H9 (cell line): ENCODE measurements around the gene MRPS35. TPM values are rescaled to one million over a fixed set of nuclear protein-coding genes. Genes with fewer than 3 reads are reported as not detected.

Experiments
- DNase-seq: peaks from one replicate; pipeline ENCODE4 v3.0.0-alpha.2; 2017
- H2AFZ ChIP-seq: one replicate; pipeline ENCODE4 v1.6.1; 2013; ENCODE audit warnings: mild to moderate bottlenecking, low read length, control low read depth, moderate library complexity
- H2AK5ac ChIP-seq: 2 replicates; pipeline ENCODE4 v1.6.1; 2013; ENCODE audit warnings: low read length, control low read depth, mixed read lengths; ENCODE audit not compliant: insufficient read length
- H2BK120ac ChIP-seq: one replicate; pipeline ENCODE4 v1.6.1; 2013; ENCODE audit warnings: low read depth, mild to moderate bottlenecking, low read length, control low read depth, inconsistent platforms; ENCODE audit not compliant: poor library complexity, severe bottlenecking
- H2BK12ac ChIP-seq: 2 replicates; pipeline ENCODE4 v1.6.1; 2013; ENCODE audit warnings: low read length, control low read depth, mixed read lengths, low read depth; ENCODE audit not compliant: insufficient read length
- H2BK15ac ChIP-seq: 2 replicates; pipeline ENCODE4 v1.6.1; 2013; ENCODE audit warnings: low read depth, low read length, control low read depth
- H2BK20ac ChIP-seq: one replicate; pipeline ENCODE4 v1.6.1; 2013; ENCODE audit warnings: low read depth, mild to moderate bottlenecking, low read length, control low read depth, inconsistent platforms; ENCODE audit not compliant: poor library complexity, severe bottlenecking
- H2BK5ac ChIP-seq: 2 replicates; pipeline ENCODE4 v1.6.1; 2013; ENCODE audit warnings: low read length, control low read depth, mixed read lengths; ENCODE audit not compliant: insufficient read length
- H3K14ac ChIP-seq: 2 replicates; pipeline ENCODE4 v1.6.1; 2013; ENCODE audit warnings: low read length, control low read depth; ENCODE audit not compliant: insufficient read depth
- H3K18ac ChIP-seq: 2 replicates; pipeline ENCODE4 v1.6.1; 2013; ENCODE audit warnings: low read depth, mild to moderate bottlenecking, mixed read lengths, low read length, control low read depth; ENCODE audit not compliant: insufficient read length
- H3K23ac ChIP-seq: 2 replicates; pipeline ENCODE4 v1.6.1; 2013; ENCODE audit warnings: low read length, control low read depth, mixed read lengths, low read depth; ENCODE audit not compliant: insufficient read length
- H3K23me2 ChIP-seq: 2 replicates; pipeline ENCODE4 v1.6.1; 2013; ENCODE audit warnings: low read depth, mild to moderate bottlenecking, mixed read lengths, low read length, control low read depth; ENCODE audit not compliant: insufficient read length, poor library complexity, severe bottlenecking
- H3K27ac ChIP-seq: 2 replicates; pipeline ENCODE4 v1.5.1; 2013; ENCODE audit warnings: low read length, control low read depth, mixed read lengths, low read depth; ENCODE audit not compliant: insufficient read length
- H3K27me3 ChIP-seq: 2 replicates; pipeline ENCODE4 v1.6.1; 2013; ENCODE audit warnings: low read length, control low read depth, inconsistent platforms; ENCODE audit not compliant: insufficient read depth
- H3K4ac ChIP-seq: 2 replicates; pipeline ENCODE4 v1.6.1; 2013; ENCODE audit warnings: low read depth, mild to moderate bottlenecking, control low read depth, inconsistent platforms, low read length, moderate library complexity
- H3K4me1 ChIP-seq: 2 replicates; pipeline ENCODE4 v1.6.1; 2013; ENCODE audit warnings: low read length, control low read depth, inconsistent platforms; ENCODE audit not compliant: insufficient read depth
- H3K4me2 ChIP-seq: 2 replicates; pipeline ENCODE4 v1.6.1; 2013; ENCODE audit warnings: low read length, control low read depth, mixed read lengths; ENCODE audit not compliant: insufficient read length, insufficient read depth
- H3K56ac ChIP-seq: 2 replicates; pipeline ENCODE4 v1.6.1; 2013; ENCODE audit warnings: low read depth, mild to moderate bottlenecking, mixed read lengths, low read length, control low read depth; ENCODE audit not compliant: insufficient read length
- H3K79me1 ChIP-seq: 2 replicates; pipeline ENCODE4 v1.6.1; 2013; ENCODE audit warnings: low read depth, mild to moderate bottlenecking, moderate library complexity, low read length, control low read depth, inconsistent platforms; ENCODE audit not compliant: insufficient read depth, poor library complexity, severe bottlenecking
- H3K79me2 ChIP-seq: 2 replicates; pipeline ENCODE4 v1.6.1; 2013; ENCODE audit warnings: low read length, control low read depth, inconsistent platforms; ENCODE audit not compliant: insufficient read depth
- H3K9ac ChIP-seq: 2 replicates; pipeline ENCODE4 v1.6.1; 2013; ENCODE audit warnings: low read length, control low read depth, mixed read lengths; ENCODE audit not compliant: insufficient read length; ENCODE audit errors: extremely low read depth
- H3K9me3 ChIP-seq: one replicate; pipeline ENCODE4 v1.6.1; 2013; ENCODE audit warnings: low read depth, low read length, inconsistent platforms; ENCODE audit not compliant: control insufficient read depth
- H3T11ph ChIP-seq: one replicate; pipeline ENCODE4 v1.6.1; 2013; ENCODE audit warnings: mild to moderate bottlenecking, low read length, control low read depth, inconsistent platforms
- H4K20me1 ChIP-seq: one replicate; pipeline ENCODE4 v1.6.1; 2013; ENCODE audit not compliant: control insufficient read depth, insufficient read length, insufficient read depth
- H4K5ac ChIP-seq: 2 replicates; pipeline ENCODE4 v1.6.1; 2013; ENCODE audit warnings: low read depth, mild to moderate bottlenecking, mixed read lengths, low read length, control low read depth; ENCODE audit not compliant: insufficient read length
- H4K8ac ChIP-seq: replicated peaks from 2 replicates; pipeline ENCODE4 v1.6.1; 2013; ENCODE audit warnings: low read length, control low read depth, mixed read lengths, low read depth; ENCODE audit not compliant: insufficient read length
- H4K91ac ChIP-seq: 2 replicates; pipeline ENCODE4 v1.6.1; 2013; ENCODE audit warnings: low read depth, mild to moderate bottlenecking, moderate library complexity, mixed read lengths, low read length, control low read depth; ENCODE audit not compliant: insufficient read length
- H3K27ac Mint-ChIP-seq, 3 experiments: 2 replicates in 2 of 3; 3 replicates in 1 of 3; pipeline ENCODE4 v1.8.0; 2020 to 2021; ENCODE audit warnings: mixed read lengths in 3 of 3, mild to moderate bottlenecking in 1 of 3, moderate library complexity in 1 of 3
- H3K27me3 Mint-ChIP-seq: 2 replicates; pipeline ENCODE4 v1.8.0; 2021; ENCODE audit warnings: low read depth, mild to moderate bottlenecking, moderate library complexity, mixed read lengths
- H3K36me3 Mint-ChIP-seq, 3 experiments: 2 replicates in 2 of 3; 3 replicates in 1 of 3; pipeline ENCODE4 v1.8.0; 2020 to 2021; ENCODE audit warnings: low read depth in 3 of 3, mixed read lengths in 3 of 3; ENCODE audit not compliant: insufficient read depth in 1 of 3
- H3K4me1 Mint-ChIP-seq, 2 experiments: 2 replicates each; pipeline ENCODE4 v1.8.0; 2020; ENCODE audit warnings: mixed read lengths in 2 of 2
- H3K4me3 Mint-ChIP-seq, 2 experiments: 2 replicates in 1 of 2; 3 replicates in 1 of 2; pipeline ENCODE4 v1.8.0; 2020 to 2021; ENCODE audit warnings: mild to moderate bottlenecking in 2 of 2, mixed read lengths in 2 of 2, moderate library complexity in 1 of 2
- H3K9me3 Mint-ChIP-seq, 2 experiments: 2 replicates in 1 of 2; 3 replicates in 1 of 2; pipeline ENCODE4 v1.8.0; 2020; ENCODE audit warnings: mild to moderate bottlenecking in 2 of 2, mixed read lengths in 2 of 2, moderate library complexity in 1 of 2
- CTCF ChIP-seq: fragments of 200-600 bp; sonication (generic); conservative IDR thresholded peaks from 3 replicates; pipeline ENCODE4 v1.8.0; 2021; ENCODE audit warnings: antibody characterized with exemption, mild to moderate bottlenecking
- WGBS: extraction: QIAGEN DNeasy Blood & Tissue Kit; methylation state at CpG from one replicate; pipeline ENCODE4 v1.1.7; 2013; ENCODE audit warnings: missing lambda C conversion rate, low lambda C conversion rate, mixed read lengths; ENCODE audit not compliant: insufficient read length; ENCODE audit errors: extremely low coverage; 5-methylcytosine and 5-hydroxymethylcytosine counted together
- total RNA-seq: library from RNA; stranded (reverse); gene quantifications from 2 replicates; pipeline ENCODE4 v1.2.1, GENCODE V29; 2021

Gene MRPS35
- total RNA-seq, 1 experiment from 2014 or later: 45.4 TPM

GRCh38 chr12:27665704-27666103 lies 44.9 kb upstream of the MRPS35 start:
- no peaks in the 10 kb centered on the region for H3K79me1 ChIP-seq
- Mint-ChIP-seq H3K27ac (no peak overlapping the region), H3K9me3 (no peaks in the 10 kb centered on the region), H3K27me3 (no peaks in the 10 kb centered on the region), H3K4me1 (no peaks in the 10 kb centered on the region), H3K36me3 (peaks cover 0 to 20% (median 8%) of the 10 kb centered on the region in 3 experiments; a peak in 4 of 7 replicates), H3K4me3 (no peak overlapping the region)
- no peak overlapping the region for H3T11ph ChIP-seq
- no peak overlapping the region for H3K23ac ChIP-seq
- H2AFZ ChIP-seq: no peak overlapping the region
- no peak overlapping the region for H3K9ac ChIP-seq
- no peaks in the 10 kb centered on the region for H3K79me2 ChIP-seq
- H3K27me3 ChIP-seq: no peaks in the 10 kb centered on the region
- TF ChIP-seq CTCF: no peak
- no peak overlapping the region for H3K4ac ChIP-seq
- no peak overlapping the region for H2BK120ac ChIP-seq
- no peak overlapping the region for H4K8ac ChIP-seq
- H3K56ac ChIP-seq: no peak overlapping the region
- no peak overlapping the region for H3K18ac ChIP-seq
- no peak overlapping the region for H2BK5ac ChIP-seq
- peaks cover 2% of the 10 kb centered on the region for H4K20me1 ChIP-seq
- no peak overlapping the region for H3K4me2 ChIP-seq
- H2BK12ac ChIP-seq: no peak overlapping the region
- H2AK5ac ChIP-seq: no peak overlapping the region
- H4K5ac ChIP-seq: no peak overlapping the region
- H2BK15ac ChIP-seq: no peak overlapping the region
- no peak for DNase-seq
- H3K4me1 ChIP-seq: no peaks in the 10 kb centered on the region
- WGBS: no CpG with 5 or more reads among the region's 3 CpGs
- H3K9me3 ChIP-seq: no peaks in the 10 kb centered on the region
- H4K91ac ChIP-seq: no peak overlapping the region
- H2BK20ac ChIP-seq: no peak overlapping the region
- H3K23me2 ChIP-seq: no peaks in the 10 kb centered on the region
- no peak overlapping the region for H3K14ac ChIP-seq
- no peak overlapping the region for H3K27ac ChIP-seq
